Trophoblast cell (in vitro differentiated cells and primary cell): Measurements from ENCODE around the gene PTPRO.

ENCODE experiments used
- DNase-seq, 2 donors: peaks; one replicate each; pipeline ENCODE4 v3.0.0-alpha.2; 2016
- H2AFZ ChIP-seq: 2 replicates; pipeline ENCODE4 v1.6.1; 2013; ENCODE audit warnings: low read length, moderate library complexity, mild to moderate bottlenecking; ENCODE audit not compliant: insufficient read depth, poor library complexity
- H2AK5ac ChIP-seq: 2 replicates; pipeline ENCODE4 v1.6.1; 2013; ENCODE audit warnings: mild to moderate bottlenecking, low read length
- H2BK120ac ChIP-seq: 2 replicates; pipeline ENCODE4 v1.6.1; 2013; ENCODE audit warnings: low read length, mild to moderate bottlenecking, moderate library complexity; ENCODE audit not compliant: insufficient read depth, poor library complexity
- H2BK12ac ChIP-seq: 2 replicates; pipeline ENCODE4 v1.6.1; 2013; ENCODE audit warnings: mild to moderate bottlenecking, low read length, moderate library complexity
- H2BK5ac ChIP-seq: 2 replicates; pipeline ENCODE4 v1.6.1; 2013; ENCODE audit warnings: low read length, low read depth, moderate library complexity, mild to moderate bottlenecking; ENCODE audit not compliant: poor library complexity
- H3K14ac ChIP-seq: 2 replicates; pipeline ENCODE4 v1.6.1; 2013; ENCODE audit warnings: mild to moderate bottlenecking, low read length
- H3K18ac ChIP-seq: 2 replicates; pipeline ENCODE4 v1.6.1; 2013; ENCODE audit warnings: mild to moderate bottlenecking, low read length
- H3K23ac ChIP-seq: 2 replicates; pipeline ENCODE4 v1.6.1; 2013; ENCODE audit warnings: low read length
- H3K27ac ChIP-seq: 2 replicates; pipeline ENCODE4 v1.5.1; 2013; ENCODE audit warnings: low read depth, mild to moderate bottlenecking, inconsistent platforms, low read length, moderate library complexity
- H3K27me3 ChIP-seq: 2 replicates; pipeline ENCODE4 v1.6.1; 2013; ENCODE audit warnings: inconsistent platforms, mild to moderate bottlenecking, low read length, moderate library complexity; ENCODE audit not compliant: insufficient read depth
- H3K36me3 ChIP-seq, 2 experiments: 1 replicate in 1 of 2; 2 replicates in 1 of 2; pipeline ENCODE4 v1.6.1; 2013; ENCODE audit warnings: low read length in 2 of 2, mild to moderate bottlenecking in 2 of 2, moderate library complexity in 1 of 2; ENCODE audit not compliant: insufficient read depth in 2 of 2, control insufficient read depth in 1 of 2
- H3K4ac ChIP-seq: 2 replicates; pipeline ENCODE4 v1.6.1; 2013; ENCODE audit warnings: low read depth, mild to moderate bottlenecking, low read length, moderate library complexity
- H3K4me1 ChIP-seq, 2 experiments: 1 replicate in 1 of 2; 2 replicates in 1 of 2; pipeline ENCODE4 v1.6.1; 2013; ENCODE audit warnings: low read length in 2 of 2, mild to moderate bottlenecking in 2 of 2, moderate library complexity in 1 of 2; ENCODE audit not compliant: insufficient read depth in 2 of 2, control insufficient read depth in 1 of 2
- H3K4me2 ChIP-seq: 2 replicates; pipeline ENCODE4 v1.6.1; 2013; ENCODE audit warnings: inconsistent platforms, mild to moderate bottlenecking, low read length, moderate library complexity
- H3K4me3 ChIP-seq: 2 replicates; pipeline ENCODE4 v1.5.1; 2013; ENCODE audit warnings: mild to moderate bottlenecking, low read depth, low read length, inconsistent platforms
- H3K79me1 ChIP-seq: one replicate; pipeline ENCODE4 v1.6.1; 2013; ENCODE audit warnings: low read length
- H3K79me2 ChIP-seq: 2 replicates; pipeline ENCODE4 v1.6.1; 2013; ENCODE audit warnings: low read length, mild to moderate bottlenecking; ENCODE audit not compliant: control insufficient read depth, insufficient read depth, poor library complexity
- H3K9ac ChIP-seq: 2 replicates; pipeline ENCODE4 v1.6.1; 2013; ENCODE audit warnings: mild to moderate bottlenecking, low read length
- H3K9me3 ChIP-seq: 2 replicates; pipeline ENCODE4 v1.6.1; 2013; ENCODE audit warnings: low read depth, mild to moderate bottlenecking, control low read depth, inconsistent platforms, low read length; ENCODE audit not compliant: insufficient read depth
- H4K12ac ChIP-seq: 2 replicates; pipeline ENCODE4 v1.6.1; 2013; ENCODE audit warnings: low read depth, mild to moderate bottlenecking, low read length, moderate library complexity
- H4K8ac ChIP-seq: 2 replicates; pipeline ENCODE4 v1.6.1; 2013; ENCODE audit warnings: low read depth, mild to moderate bottlenecking, low read length, moderate library complexity
- H4K91ac ChIP-seq: one replicate; pipeline ENCODE4 v1.6.1; 2013; ENCODE audit warnings: low read depth, mild to moderate bottlenecking, low read length, moderate library complexity
- WGBS: extraction: QIAGEN DNeasy Blood & Tissue Kit; methylation state at CpG from one replicate; pipeline ENCODE4 v1.1.7; 2013; ENCODE audit warnings: missing lambda C conversion rate; ENCODE audit not compliant: insufficient read length, insufficient coverage; ENCODE audit errors: extremely low coverage; 5-methylcytosine and 5-hydroxymethylcytosine counted together

The PTPRO gene

GRCh38 chr12:15387772-15388171 lies 65.5 kb downstream of the PTPRO start:
- no peak overlapping the region for H3K4me3 ChIP-seq
- no peak for DNase-seq
- H4K12ac ChIP-seq = no peak overlapping the region
- no peaks in the 10 kb centered on the region for H3K36me3 ChIP-seq
- no peak overlapping the region for H4K91ac ChIP-seq
- no peak overlapping the region for H2AFZ ChIP-seq
- H3K27ac ChIP-seq = no peak overlapping the region
- no peak overlapping the region for H2BK12ac ChIP-seq
- no peak overlapping the region for H3K4me2 ChIP-seq
- no peak overlapping the region for H4K8ac ChIP-seq
- H2BK5ac ChIP-seq = no peak overlapping the region
- H2AK5ac ChIP-seq = no peak overlapping the region
- no peak overlapping the region for H2BK120ac ChIP-seq
- H3K14ac ChIP-seq = no peak overlapping the region
- H3K23ac ChIP-seq = no peak overlapping the region
- H3K9me3 ChIP-seq = no peaks in the 10 kb centered on the region
- no peaks in the 10 kb centered on the region for H3K27me3 ChIP-seq
- no peak overlapping the region for H3K4ac ChIP-seq
- H3K18ac ChIP-seq = no peak overlapping the region
- H3K9ac ChIP-seq = no peak overlapping the region
- WGBS = no CpG with 5 or more reads among the region's 1 CpG
- H3K79me1 ChIP-seq = no peaks in the 10 kb centered on the region
- H3K4me1 ChIP-seq = no peaks in the 10 kb centered on the region
- H3K79me2 ChIP-seq = no peaks in the 10 kb centered on the region

GRCh38 chr12:15389561-15389960 lies 67.3 kb downstream of the PTPRO start:
- Histone ChIP-seq H3K27ac (no peak overlapping the region), H3K4me3 (no peak overlapping the region), H4K91ac (no peak overlapping the region), H3K27me3 (no peaks in the 10 kb centered on the region), H3K9me3 (no peaks in the 10 kb centered on the region), H2BK5ac (no peak overlapping the region), H4K8ac (no peak overlapping the region), H3K23ac (no peak overlapping the region), H3K4me2 (no peak overlapping the region), H2BK120ac (no peak overlapping the region), H2BK12ac (no peak overlapping the region), H2AFZ (no peak overlapping the region), H3K9ac (no peak overlapping the region), H3K18ac (no peak overlapping the region), H3K79me1 (no peaks in the 10 kb centered on the region), H3K14ac (no peak overlapping the region), H3K4ac (no peak overlapping the region), H4K12ac (no peak overlapping the region), H3K79me2 (no peaks in the 10 kb centered on the region), H2AK5ac (no peak overlapping the region), H3K4me1 (no peaks in the 10 kb centered on the region), H3K36me3 (no peaks in the 10 kb centered on the region)
- WGBS = no CpG with 5 or more reads among the region's 1 CpG
- no peak for DNase-seq

- Histone ChIP-seq H3K14ac (no peak overlapping the region), H4K12ac (no peak overlapping the region), H3K79me2 (no peaks in the 10 kb centered on the region), H3K9me3 (no peaks in the 10 kb centered on the region), H3K23ac (no peak overlapping the region), H3K36me3 (no peaks in the 10 kb centered on the region), H2AFZ (no peak overlapping the region), H2AK5ac (no peak overlapping the region), H3K4me3 (no peak overlapping the region), H3K27ac (no peak overlapping the region), H2BK5ac (no peak overlapping the region), H3K18ac (no peak overlapping the region), H3K9ac (no peak overlapping the region), H3K4me2 (no peak overlapping the region), H3K4ac (no peak overlapping the region), H2BK12ac (no peak overlapping the region), H2BK120ac (no peak overlapping the region), H3K4me1 (no peaks in the 10 kb centered on the region), H3K27me3 (no peaks in the 10 kb centered on the region), H4K8ac (no peak overlapping the region), H4K91ac (no peak overlapping the region), H3K79me1 (no peaks in the 10 kb centered on the region)
- WGBS = no CpG with 5 or more reads among the region's 1 CpG
- no peak for DNase-seq
Measured at GRCh38 chr12:15393037-15393436, 70.7 kb downstream of the PTPRO start.

GRCh38 chr12:15393995-15394394 lies 71.7 kb downstream of the PTPRO start:
- H2BK5ac ChIP-seq = no peak overlapping the region
- H2AFZ ChIP-seq = no peak overlapping the region
- H3K27ac ChIP-seq = no peak overlapping the region
- no peaks in the 10 kb centered on the region for H3K36me3 ChIP-seq
- H3K23ac ChIP-seq = no peak overlapping the region
- H3K4ac ChIP-seq = no peak overlapping the region
- no peak overlapping the region for H3K4me2 ChIP-seq
- no peaks in the 10 kb centered on the region for H3K4me1 ChIP-seq
- H3K14ac ChIP-seq = no peak overlapping the region
- no peak overlapping the region for H2BK120ac ChIP-seq
- H3K18ac ChIP-seq = no peak overlapping the region
- no peaks in the 10 kb centered on the region for H3K9me3 ChIP-seq
- no peaks in the 10 kb centered on the region for H3K27me3 ChIP-seq
- no peak overlapping the region for H3K4me3 ChIP-seq
- H3K9ac ChIP-seq = no peak overlapping the region
- no peaks in the 10 kb centered on the region for H3K79me1 ChIP-seq
- no peak overlapping the region for H4K8ac ChIP-seq
- H2BK12ac ChIP-seq = no peak overlapping the region
- no peak for DNase-seq
- H2AK5ac ChIP-seq = no peak overlapping the region
- H4K91ac ChIP-seq = no peak overlapping the region
- no peak overlapping the region for H4K12ac ChIP-seq
- no peaks in the 10 kb centered on the region for H3K79me2 ChIP-seq
